Colonic mucosa (tissue), 4 donors: ENCODE results near the gene HS3ST6. TPM values are rescaled to one million over a fixed set of nuclear protein-coding genes. Genes with fewer than 3 reads are reported as not detected.
A peak's percentile ranks its signal among the peaks of the same experiment; 100 is the strongest.
"Not testable (repeated sequence)": the region's sequence is repeated elsewhere in the genome, so short reads cannot be mapped to it uniquely, and the experiment has no call there.

Source experiments
- DNase-seq: peaks from one replicate; pipeline ENCODE4 v3.0.0-alpha.2; 2020
- H3K27ac ChIP-seq: fragments of 200-600 bp; one replicate; pipeline ENCODE4 v1.8.0; 2021
- H3K27me3 ChIP-seq: fragments of 200-600 bp; one replicate; pipeline ENCODE4 v1.8.0; 2021
- H3K36me3 ChIP-seq: fragments of 200-600 bp; one replicate; pipeline ENCODE4 v1.8.0; 2021
- H3K4me1 ChIP-seq: fragments of 200-600 bp; one replicate; pipeline ENCODE4 v1.8.0; 2021; ENCODE audit warnings: mild to moderate bottlenecking
- H3K4me3 ChIP-seq: fragments of 200-600 bp; one replicate; pipeline ENCODE4 v1.8.0; 2021
- H3K9ac ChIP-seq, 2 donors: one replicate each; pipeline ENCODE4 v1.7.0; 2013; ENCODE audit warnings: control low read depth in 2 of 2, low read depth in 2 of 2, low read length in 2 of 2
- H3K9me3 ChIP-seq: fragments of 200-600 bp; one replicate; pipeline ENCODE4 v1.8.0; 2021
- intact Hi-C: fragments of 100-400 bp; cut with DNase I; formaldehyde crosslinking; loops from one replicate; pipeline ENCODE4 v1.14.1; 2022
- total RNA-seq, 2 donors: library from RNA; stranded (reverse); fragmentation: NEBNext Ultra II Directional in 1 of 2; extraction: Animal tissue kit (Norgen Biotek cat#: 25700) in 1 of 2; gene quantifications; one replicate each; pipeline ENCODE4 v1.2.1, GENCODE V29; 2021
- TF ChIP-seq, protein P1 (sequence below): fragments of 200-600 bp; IDR thresholded peaks from one replicate; pipeline ENCODE4 v1.8.0; 2022; ENCODE audit warnings: antibody characterized with exemption, mild to moderate bottlenecking
- donor health status: healthy.
- donor health status: DM: no; HTN: no; CAD: no.
- donor health status: DM: no; HTN: no; CAD: no.

Gene HS3ST6
- total RNA-seq, 2 donors from 2014 or later: 0.59 to 0.82 TPM

DNA sequence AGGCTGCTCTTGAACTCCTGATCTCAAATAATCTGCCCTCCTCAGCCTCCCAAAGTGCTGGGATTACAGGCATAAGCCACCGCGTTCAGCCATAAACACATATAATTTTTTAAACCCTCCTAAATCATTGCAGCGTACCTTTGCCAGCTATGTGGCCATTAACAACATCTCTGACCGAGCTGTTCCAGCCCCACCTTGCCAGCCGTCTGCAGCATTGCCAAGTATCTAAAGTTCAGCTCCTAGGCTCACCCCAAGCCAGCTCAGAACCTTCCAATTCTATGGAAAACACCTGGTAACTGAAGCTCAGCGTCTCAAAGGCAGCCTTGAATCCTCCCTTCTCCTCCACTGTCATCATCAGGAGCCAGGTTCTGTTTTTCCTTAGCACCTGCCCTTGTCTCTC is 41.1 kb downstream of the HS3ST6 start:
- TF ChIP-seq, protein P1, sequence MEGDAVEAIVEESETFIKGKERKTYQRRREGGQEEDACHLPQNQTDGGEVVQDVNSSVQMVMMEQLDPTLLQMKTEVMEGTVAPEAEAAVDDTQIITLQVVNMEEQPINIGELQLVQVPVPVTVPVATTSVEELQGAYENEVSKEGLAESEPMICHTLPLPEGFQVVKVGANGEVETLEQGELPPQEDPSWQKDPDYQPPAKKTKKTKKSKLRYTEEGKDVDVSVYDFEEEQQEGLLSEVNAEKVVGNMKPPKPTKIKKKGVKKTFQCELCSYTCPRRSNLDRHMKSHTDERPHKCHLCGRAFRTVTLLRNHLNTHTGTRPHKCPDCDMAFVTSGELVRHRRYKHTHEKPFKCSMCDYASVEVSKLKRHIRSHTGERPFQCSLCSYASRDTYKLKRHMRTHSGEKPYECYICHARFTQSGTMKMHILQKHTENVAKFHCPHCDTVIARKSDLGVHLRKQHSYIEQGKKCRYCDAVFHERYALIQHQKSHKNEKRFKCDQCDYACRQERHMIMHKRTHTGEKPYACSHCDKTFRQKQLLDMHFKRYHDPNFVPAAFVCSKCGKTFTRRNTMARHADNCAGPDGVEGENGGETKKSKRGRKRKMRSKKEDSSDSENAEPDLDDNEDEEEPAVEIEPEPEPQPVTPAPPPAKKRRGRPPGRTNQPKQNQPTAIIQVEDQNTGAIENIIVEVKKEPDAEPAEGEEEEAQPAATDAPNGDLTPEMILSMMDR: no peak

DNA sequence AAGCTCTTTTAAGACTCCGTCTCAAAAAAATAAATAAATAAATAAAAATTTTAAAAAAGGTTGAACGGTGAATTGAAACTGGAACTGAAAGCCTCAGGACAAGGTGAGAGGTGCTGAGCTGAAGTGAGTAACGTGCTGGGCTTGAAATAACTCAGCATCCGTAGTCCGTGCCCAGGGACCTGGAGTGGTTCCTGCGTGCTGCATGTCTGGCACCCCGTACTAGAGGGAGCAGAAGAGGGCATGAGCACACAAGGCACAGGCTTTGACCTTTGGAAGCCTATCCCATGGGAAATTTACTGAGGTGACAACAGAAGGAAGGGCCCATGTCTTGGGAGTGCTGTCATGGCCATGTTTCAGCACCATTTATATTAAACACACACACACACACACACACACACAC is 41.7 kb downstream of the HS3ST6 start:
- H3K4me3 ChIP-seq: no peak overlapping the region
- H3K4me1 ChIP-seq: no peaks in the 10 kb centered on the region
- intact Hi-C loops: no loop called here
- H3K36me3 ChIP-seq: no peaks in the 10 kb centered on the region
- no peak overlapping the region for H3K9ac ChIP-seq
- DNase-seq: no peak
- no peaks in the 10 kb centered on the region for H3K9me3 ChIP-seq
- TF ChIP-seq, protein P1: no peak
- no peaks in the 10 kb centered on the region for H3K27me3 ChIP-seq
- H3K27ac ChIP-seq: no peak overlapping the region

More for the DNA sequence above, 41.1 kb downstream of the HS3ST6 start:
- DNase-seq: peak; percentile 57
- intact Hi-C loops: no loop called here
- H3K27me3 ChIP-seq: no peaks in the 10 kb centered on the region
- peak overlapping the region in 1 of 2 donors; percentile 34 for H3K9ac ChIP-seq
- H3K36me3 ChIP-seq: no peaks in the 10 kb centered on the region
- no peak overlapping the region for H3K27ac ChIP-seq
- H3K9me3 ChIP-seq: no peaks in the 10 kb centered on the region
- no peak overlapping the region for H3K4me3 ChIP-seq
- H3K4me1 ChIP-seq: no peaks in the 10 kb centered on the region

DNA sequence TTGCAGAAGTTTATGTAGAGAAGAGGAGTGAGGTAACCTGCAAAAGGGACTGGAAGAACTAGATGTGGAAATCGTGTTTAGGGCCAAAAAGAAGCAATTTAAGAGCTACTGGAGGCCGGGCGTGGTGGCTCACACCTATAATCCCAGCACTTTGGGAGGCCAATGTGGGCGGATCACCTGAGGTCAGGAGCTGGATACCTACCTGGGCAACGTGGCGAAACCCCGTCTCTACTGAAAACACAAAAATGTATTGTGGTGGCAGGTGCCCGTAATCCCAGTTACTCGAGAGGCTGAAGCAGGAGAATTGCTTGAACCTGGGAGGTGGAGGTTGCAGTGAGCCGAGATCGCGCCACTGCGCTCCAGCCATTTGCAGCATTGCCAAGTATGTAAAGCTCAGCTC is 42.1 kb downstream of the HS3ST6 start:
- H3K4me3 ChIP-seq, H3K36me3 ChIP-seq, H3K9ac ChIP-seq, H3K9me3 ChIP-seq, intact Hi-C loops, H3K27me3 ChIP-seq, H3K4me1 ChIP-seq, DNase-seq, H3K27ac ChIP-seq: not testable (repeated sequence)

DNA sequence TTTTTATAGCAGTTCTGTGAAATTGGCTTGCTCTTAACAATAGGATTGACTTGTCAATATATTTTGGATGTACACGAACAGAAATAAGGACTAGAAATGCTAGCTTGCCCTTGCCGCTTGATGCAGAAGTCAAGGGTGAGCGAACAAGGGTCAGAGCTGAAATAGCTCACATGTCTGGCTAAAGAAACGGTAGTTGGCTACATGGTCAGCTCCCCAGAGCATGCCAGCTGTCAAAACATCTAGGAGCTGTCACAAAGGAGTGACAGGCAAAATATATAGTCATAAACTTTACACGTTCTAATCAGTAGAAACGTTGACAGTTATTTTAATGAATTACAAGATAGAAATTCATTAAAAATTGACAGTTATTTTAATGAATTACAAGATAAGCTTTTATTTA is 43.4 kb downstream of the HS3ST6 start:
- Histone ChIP-seq H3K4me1 (no peaks in the 10 kb centered on the region), H3K36me3 (no peaks in the 10 kb centered on the region), H3K27me3 (no peaks in the 10 kb centered on the region), H3K4me3 (no peak overlapping the region), H3K27ac (no peak overlapping the region), H3K9ac (no peak overlapping the region), H3K9me3 (no peaks in the 10 kb centered on the region)
- TF ChIP-seq, protein P1: no peak
- no peak for DNase-seq
- intact Hi-C loops: no loop called here

DNA sequence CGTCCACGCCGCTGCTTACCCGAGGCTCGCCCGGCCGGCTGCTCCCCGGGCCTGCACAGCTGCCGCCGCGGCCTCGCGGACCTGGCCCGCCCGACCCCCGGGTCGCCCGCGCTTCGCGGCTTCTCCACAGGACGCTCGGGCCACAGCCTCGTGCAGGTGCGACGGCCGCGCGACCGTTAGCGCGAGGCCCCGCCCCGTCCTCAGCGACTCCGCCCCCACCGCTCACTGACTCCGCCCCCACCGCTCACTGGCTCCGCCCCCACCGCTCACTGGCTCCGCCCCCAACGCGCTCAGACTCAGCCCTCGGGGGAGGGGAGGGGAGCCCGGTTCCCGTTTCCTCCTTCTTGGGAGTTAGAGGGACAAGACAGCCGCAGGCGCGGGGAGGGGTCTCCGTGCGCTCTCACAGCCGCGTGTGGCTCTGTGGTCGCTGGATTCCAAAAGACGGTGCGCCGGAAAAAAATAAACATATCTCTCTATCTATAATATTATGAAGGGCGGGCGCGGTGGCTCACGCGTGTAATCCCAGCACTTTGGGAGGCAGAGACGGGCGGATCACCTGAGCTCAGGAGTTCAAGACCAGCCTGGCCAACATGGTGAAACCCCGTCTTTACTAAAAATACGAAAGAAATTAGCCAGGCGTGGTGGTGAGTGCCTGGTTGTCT is 46.1 kb downstream of the HS3ST6 start, which contains the start of gene MEIOB:
MEIOB (minus strand) TSS at position 191 of the 662 bp plus-strand sequence. CDS start 3,989 bp downstream, outside the sequence.
- Histone ChIP-seq H3K27me3 (no peaks in the 10 kb centered on the region), H3K4me3 (no peak within 1 kb of the TSS), H3K36me3 (no peaks in the 10 kb centered on the region), H3K4me1 (no peaks in the 10 kb centered on the region), H3K9ac (no peak within 1 kb of the TSS), H3K9me3 (no peaks in the 10 kb centered on the region), H3K27ac (no peak within 1 kb of the TSS)
- DNase-seq: peak; percentile 63
- TF ChIP-seq, protein P1: no peak
- intact Hi-C loops: no loop called here

DNA sequence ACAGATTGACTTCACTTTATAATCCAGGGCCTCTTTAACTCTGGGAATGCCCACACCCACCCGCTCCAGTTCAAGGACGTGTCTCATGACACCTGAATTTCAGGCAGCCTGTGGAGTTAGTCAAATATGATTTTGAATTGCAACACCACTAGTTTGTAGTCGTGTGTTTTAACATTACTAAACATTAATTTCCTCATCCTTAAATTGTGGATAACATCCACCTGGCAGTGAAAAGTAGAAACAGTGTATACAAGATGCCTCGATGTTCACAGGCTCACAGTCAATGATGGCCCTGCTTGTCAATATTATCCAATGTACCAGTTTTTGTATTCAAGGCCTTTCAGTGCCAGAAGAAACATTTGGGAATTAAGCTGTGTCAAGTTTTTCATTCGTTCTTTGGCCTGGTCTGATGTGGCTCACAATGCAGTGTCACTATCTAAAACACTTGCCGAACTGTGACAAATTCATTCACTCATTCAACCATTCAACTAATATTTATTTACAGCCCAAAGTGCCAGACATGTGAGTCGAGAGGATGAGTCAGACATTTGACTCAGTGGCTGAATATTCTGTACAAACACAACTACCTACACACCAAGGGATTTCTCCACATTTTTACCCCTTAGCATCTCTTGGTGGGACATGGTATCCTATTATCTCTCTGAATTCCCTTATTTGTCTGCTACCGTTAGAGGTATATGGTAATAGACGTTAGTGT is 47.7 kb downstream of the HS3ST6 start:
- Histone ChIP-seq H3K4me1 (no peaks in the 10 kb centered on the region), H3K9ac (no peak overlapping the region), H3K27me3 (no peaks in the 10 kb centered on the region), H3K4me3 (no peak overlapping the region), H3K27ac (no peak overlapping the region), H3K36me3 (no peaks in the 10 kb centered on the region), H3K9me3 (no peaks in the 10 kb centered on the region)
- no peak for DNase-seq
- TF ChIP-seq, protein P1: no peak
- intact Hi-C loops: no loop called here
